Measurements from ENCODE around the gene EHMT2.
"Not testable (repeated sequence)": the region's sequence is repeated elsewhere in the genome, so short reads cannot be mapped to it uniquely, and the experiment has no call there.

EHMT2 gene

GRCh38 chr6:31870385-31870921 lies 27.0 kb downstream of the EHMT2 start:
- no peak for DNase-seq (ENCODE audit: low read depth)

GRCh38 chr6:31869343-31869742 lies 28.2 kb downstream of the EHMT2 start:
- DNase-seq (ENCODE audit: low read depth), result no peak

GRCh38 chr6:31868658-31868971 lies 28.9 kb downstream of the EHMT2 start:
- not testable (repeated sequence) for DNase-seq (ENCODE audit: low read depth)

GRCh38 chr6:31865205-31866118 lies 32.0 kb downstream of the EHMT2 start:
- DNase-seq (ENCODE audit: low read depth), result no peak

- no peak for DNase-seq (ENCODE audit: low read depth)
Observed at GRCh38 chr6:31864818-31865204, 32.7 kb downstream of the EHMT2 start.

- not testable (repeated sequence) for DNase-seq (ENCODE audit: low read depth)
Observed at GRCh38 chr6:31864123-31864562, 33.4 kb downstream of the EHMT2 start.

GRCh38 chr6:31862344-31863235 lies 34.9 kb downstream of the EHMT2 start, which contains the start of gene NEU1:
Gene NEU1 (minus strand): TSS chr6:31862821. CDS start chr6:31862776, 45 bp downstream.
- DNase-seq (ENCODE audit: low read depth), result peak; percentile 96

- no peak for DNase-seq (ENCODE audit: low read depth)
Observed at GRCh38 chr6:31861919-31862343, 35.6 kb downstream of the EHMT2 start.

- no peak for DNase-seq (ENCODE audit: low read depth)
Observed at GRCh38 chr6:31861150-31861549, 36.3 kb downstream of the EHMT2 start.

- DNase-seq (ENCODE audit: low read depth), result no peak
Observed at GRCh38 chr6:31860349-31860748, 37.1 kb downstream of the EHMT2 start.

- DNase-seq (ENCODE audit: low read depth), result no peak
Observed at GRCh38 chr6:31859923-31860322, 37.6 kb downstream of the EHMT2 start.

- DNase-seq (ENCODE audit: low read depth), result no peak
Observed at GRCh38 chr6:31858707-31859106, 38.8 kb downstream of the EHMT2 start.

GRCh38 chr6:31857774-31858173 lies 39.7 kb downstream of the EHMT2 start:
- not testable (repeated sequence) for DNase-seq (ENCODE audit: low read depth)

- DNase-seq (ENCODE audit: low read depth), result not testable (repeated sequence)
Observed at GRCh38 chr6:31851980-31852718, 45.3 kb downstream of the EHMT2 start.

GRCh38 chr6:31851485-31851832 lies 46.0 kb downstream of the EHMT2 start:
- DNase-seq (ENCODE audit: low read depth), result no peak

GRCh38 chr6:31850765-31851484 lies 46.6 kb downstream of the EHMT2 start:
- DNase-seq (ENCODE audit: low read depth), result no peak

GRCh38 chr6:31847276-31847978 lies 50.1 kb downstream of the EHMT2 start:
- no peak for DNase-seq (ENCODE audit: low read depth)

GRCh38 chr6:31844507-31844906 lies 53.0 kb downstream of the EHMT2 start:
- DNase-seq (ENCODE audit: low read depth), result no peak

- DNase-seq (ENCODE audit: low read depth), result no peak
Observed at GRCh38 chr6:31842053-31842452, 55.4 kb downstream of the EHMT2 start.

GRCh38 chr6:31839779-31840126 lies 57.7 kb downstream of the EHMT2 start:
- DNase-seq (ENCODE audit: low read depth), result not testable (repeated sequence)

GRCh38 chr6:31838968-31839367 lies 58.5 kb downstream of the EHMT2 start:
- DNase-seq (ENCODE audit: low read depth), result no peak

Data from stimulated activated CD8-positive, alpha-beta memory T cell treated with anti-CD3 and anti-CD28 coated beads, Interleukin-15, amount 100 ng/mL, for 1 hour (primary cell).